ENCODE results near the gene HLA-DRB5.

DNA sequence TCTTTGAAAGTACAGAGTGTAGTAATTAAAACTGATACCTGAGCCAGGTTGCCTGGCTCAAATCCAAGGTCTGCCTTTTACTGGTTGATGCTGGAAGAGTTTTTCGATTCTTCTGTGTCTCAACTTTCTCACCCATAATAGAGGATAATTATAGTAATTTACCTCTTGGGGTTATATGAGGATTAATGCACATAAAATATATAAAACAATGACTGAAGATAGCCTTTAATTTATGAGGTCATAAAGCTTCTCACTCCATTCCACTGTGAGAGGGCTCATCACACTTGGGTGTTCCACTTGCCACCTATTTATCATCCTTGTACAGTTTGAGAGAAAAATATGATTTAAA, 10.2 kb downstream of the HLA-DRB5 start:
- TF ChIP-seq, protein P1, sequence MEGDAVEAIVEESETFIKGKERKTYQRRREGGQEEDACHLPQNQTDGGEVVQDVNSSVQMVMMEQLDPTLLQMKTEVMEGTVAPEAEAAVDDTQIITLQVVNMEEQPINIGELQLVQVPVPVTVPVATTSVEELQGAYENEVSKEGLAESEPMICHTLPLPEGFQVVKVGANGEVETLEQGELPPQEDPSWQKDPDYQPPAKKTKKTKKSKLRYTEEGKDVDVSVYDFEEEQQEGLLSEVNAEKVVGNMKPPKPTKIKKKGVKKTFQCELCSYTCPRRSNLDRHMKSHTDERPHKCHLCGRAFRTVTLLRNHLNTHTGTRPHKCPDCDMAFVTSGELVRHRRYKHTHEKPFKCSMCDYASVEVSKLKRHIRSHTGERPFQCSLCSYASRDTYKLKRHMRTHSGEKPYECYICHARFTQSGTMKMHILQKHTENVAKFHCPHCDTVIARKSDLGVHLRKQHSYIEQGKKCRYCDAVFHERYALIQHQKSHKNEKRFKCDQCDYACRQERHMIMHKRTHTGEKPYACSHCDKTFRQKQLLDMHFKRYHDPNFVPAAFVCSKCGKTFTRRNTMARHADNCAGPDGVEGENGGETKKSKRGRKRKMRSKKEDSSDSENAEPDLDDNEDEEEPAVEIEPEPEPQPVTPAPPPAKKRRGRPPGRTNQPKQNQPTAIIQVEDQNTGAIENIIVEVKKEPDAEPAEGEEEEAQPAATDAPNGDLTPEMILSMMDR (IDR thresholded peaks at IDR 0.05 in 4 of 5, conservative IDR thresholded peaks at IDR 0.05 in 1 of 5) = no peak
- TF ChIP-seq POLR2A (IDR thresholded peaks at IDR 0.05) = no peak

All from gastrocnemius medialis (tissue), 4 donors.